GM18508 (cell line): ENCODE measurements around the gene HOXA9.

Source experiments
- ATAC-seq: cut with Tn5 transposase; IDR thresholded peaks from one replicate; pipeline ENCODE4 v1.9.1; 2021; ENCODE audit warnings: moderate number of reproducible peaks; ENCODE audit not compliant: insufficient read depth, unreplicated experiment

The HOXA9 gene

GRCh38 chr7:27130540-27131389 is 34.6 kb downstream of the HOXA9 start, which contains the start of gene HOXA4:
TSS of gene HOXA4 (minus strand) at chr7:27130757. CDS start at chr7:27130733, 24 bp downstream.
- ATAC-seq, result no peak

- no peak for ATAC-seq
Observed at GRCh38 chr7:27129729-27130539, 35.4 kb downstream of the HOXA9 start.

GRCh38 chr7:27128776-27129728 is 36.3 kb downstream of the HOXA9 start:
- ATAC-seq, result no peak

- no peak for ATAC-seq
Observed at GRCh38 chr7:27128034-27128433, 37.3 kb downstream of the HOXA9 start.

GRCh38 chr7:27126596-27127327 is 38.6 kb downstream of the HOXA9 start:
- no peak for ATAC-seq

GRCh38 chr7:27125986-27126394 is 39.3 kb downstream of the HOXA9 start:
- ATAC-seq, result no peak

- ATAC-seq, result no peak
Observed at GRCh38 chr7:27124902-27125689, 40.2 kb downstream of the HOXA9 start.

- no peak for ATAC-seq
Observed at GRCh38 chr7:27124096-27124901, 41.0 kb downstream of the HOXA9 start.

- ATAC-seq, result no peak
Observed at GRCh38 chr7:27123477-27124053, 41.8 kb downstream of the HOXA9 start.

GRCh38 chr7:27123007-27123476 is 42.3 kb downstream of the HOXA9 start:
- ATAC-seq, result no peak

- ATAC-seq, result no peak
Observed at GRCh38 chr7:27122077-27122910, 43.0 kb downstream of the HOXA9 start.

- ATAC-seq, result no peak
Observed at GRCh38 chr7:27121684-27122076, 43.7 kb downstream of the HOXA9 start.

- ATAC-seq, result no peak
Observed at GRCh38 chr7:27119412-27119911, 45.9 kb downstream of the HOXA9 start.

- no peak for ATAC-seq
Observed at GRCh38 chr7:27118580-27118979, 46.8 kb downstream of the HOXA9 start.

GRCh38 chr7:27117887-27118491 is 47.3 kb downstream of the HOXA9 start:
- ATAC-seq, result no peak
